ENCODE results near the gene SLC9C1.

SLC9C1 gene

GRCh38 chr3:112293368-112294321 lies at the start of gene SLC9C1:
Gene SLC9C1 (minus strand): TSS chr3:112294216. CDS start chr3:112286791, 7,425 bp downstream.
- no peak for DNase-seq (ENCODE audit: low read depth in 2 of 3, low spot score in 2 of 3)

GRCh38 chr3:112341386-112341785 lies 47.4 kb upstream of the SLC9C1 start:
- DNase-seq (ENCODE audit: low read depth in 2 of 3, low spot score in 2 of 3): no peak

- DNase-seq (ENCODE audit: low read depth in 2 of 3, low spot score in 2 of 3): no peak
These were observed 45.6 kb upstream of the SLC9C1 start for GRCh38 chr3:112339609-112340008.

DNA sequence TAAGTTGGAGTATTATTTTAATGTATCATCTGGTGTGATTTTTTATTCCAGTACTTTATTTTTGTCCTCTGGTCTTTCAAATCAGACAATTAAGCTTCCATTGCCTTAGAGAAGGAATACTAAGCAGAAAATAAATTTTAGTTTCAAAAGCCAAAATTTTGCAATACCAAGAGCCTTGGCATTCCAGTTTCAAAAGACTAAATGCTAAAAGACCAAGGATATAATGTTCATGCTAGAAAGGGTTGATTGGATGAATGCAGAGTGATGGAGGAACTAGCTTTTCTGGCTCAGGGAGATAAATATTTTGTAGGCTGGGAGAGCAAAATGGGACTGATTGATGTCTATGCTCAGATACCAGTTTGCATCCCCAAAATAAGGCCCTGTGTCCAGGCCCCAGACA lies 45.1 kb upstream of the SLC9C1 start:
- no peak for DNase-seq (ENCODE audit: low read depth in 2 of 3, low spot score in 2 of 3)

DNA sequence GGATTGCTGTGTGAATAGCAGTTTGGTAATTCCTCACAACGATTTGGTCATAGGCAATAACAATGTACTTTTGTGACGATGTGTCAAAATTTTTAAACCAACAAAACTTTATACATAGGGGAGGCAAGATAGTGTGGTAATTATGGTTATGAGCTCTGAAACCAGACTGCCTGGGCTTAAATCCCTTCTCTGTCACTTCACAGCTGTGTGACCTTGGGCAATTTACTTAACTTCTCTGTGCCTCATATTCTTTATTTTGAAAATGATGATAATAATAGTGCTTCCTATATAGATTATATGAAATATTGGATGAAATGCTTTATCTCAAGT lies 44.7 kb upstream of the SLC9C1 start:
- no peak for DNase-seq (ENCODE audit: low read depth in 2 of 3, low spot score in 2 of 3)

GRCh38 chr3:112338021-112338726 lies 44.2 kb upstream of the SLC9C1 start:
- no peak for DNase-seq (ENCODE audit: low read depth in 2 of 3, low spot score in 2 of 3)

DNA sequence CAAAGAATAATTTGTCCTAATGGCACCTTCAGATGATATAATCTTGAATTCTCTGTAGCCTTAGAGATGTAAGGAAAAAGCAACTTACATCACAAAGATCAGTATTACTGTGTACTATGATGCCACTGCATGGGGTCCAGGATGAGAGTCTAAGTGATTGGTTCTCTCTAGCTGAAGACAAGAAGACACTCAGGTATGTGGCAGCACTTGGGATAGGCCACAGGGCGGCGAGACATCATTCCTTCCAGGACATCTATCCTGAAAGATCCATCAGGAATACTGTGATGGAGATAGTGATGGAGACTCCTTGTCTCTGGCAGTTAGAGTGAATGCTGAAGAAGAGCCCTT lies 41.4 kb upstream of the SLC9C1 start:
- DNase-seq (ENCODE audit: low read depth in 2 of 3, low spot score in 2 of 3): no peak

DNA sequence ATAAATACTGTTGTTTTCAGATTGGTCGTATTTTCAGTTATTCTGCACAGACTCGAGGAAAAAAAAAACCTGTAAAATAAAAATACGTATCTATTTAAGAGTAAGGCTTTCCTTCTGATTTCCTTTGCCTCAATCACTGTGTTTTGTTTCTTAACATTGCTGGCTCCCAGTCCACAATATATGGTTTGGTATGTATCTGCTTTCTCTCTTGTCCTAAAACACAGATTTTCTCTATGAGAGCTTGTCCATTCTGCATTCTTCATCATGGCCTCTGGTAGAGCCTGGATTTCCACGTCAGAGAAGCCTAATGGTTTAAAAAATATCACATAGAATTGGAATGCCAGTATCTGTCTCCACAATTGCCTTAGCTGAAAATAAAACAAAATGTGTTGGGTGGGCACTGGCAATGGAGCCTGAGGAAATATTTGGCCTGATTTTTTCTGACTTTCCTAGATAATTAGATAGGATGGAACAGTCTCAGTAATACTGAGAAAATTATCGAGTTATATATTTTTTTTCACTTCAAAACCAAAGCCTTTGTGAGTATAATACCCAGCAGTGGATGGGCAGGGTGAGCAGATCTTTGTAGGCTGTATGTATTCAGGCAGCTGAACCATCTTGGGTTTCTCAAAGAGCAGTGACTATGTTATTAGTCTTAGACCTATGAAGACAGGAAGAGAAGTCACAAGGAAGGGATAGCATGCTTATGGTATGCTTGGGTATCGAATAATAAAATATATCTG lies 40.8 kb upstream of the SLC9C1 start:
- no peak for DNase-seq (ENCODE audit: low read depth in 2 of 3, low spot score in 2 of 3)

DNA sequence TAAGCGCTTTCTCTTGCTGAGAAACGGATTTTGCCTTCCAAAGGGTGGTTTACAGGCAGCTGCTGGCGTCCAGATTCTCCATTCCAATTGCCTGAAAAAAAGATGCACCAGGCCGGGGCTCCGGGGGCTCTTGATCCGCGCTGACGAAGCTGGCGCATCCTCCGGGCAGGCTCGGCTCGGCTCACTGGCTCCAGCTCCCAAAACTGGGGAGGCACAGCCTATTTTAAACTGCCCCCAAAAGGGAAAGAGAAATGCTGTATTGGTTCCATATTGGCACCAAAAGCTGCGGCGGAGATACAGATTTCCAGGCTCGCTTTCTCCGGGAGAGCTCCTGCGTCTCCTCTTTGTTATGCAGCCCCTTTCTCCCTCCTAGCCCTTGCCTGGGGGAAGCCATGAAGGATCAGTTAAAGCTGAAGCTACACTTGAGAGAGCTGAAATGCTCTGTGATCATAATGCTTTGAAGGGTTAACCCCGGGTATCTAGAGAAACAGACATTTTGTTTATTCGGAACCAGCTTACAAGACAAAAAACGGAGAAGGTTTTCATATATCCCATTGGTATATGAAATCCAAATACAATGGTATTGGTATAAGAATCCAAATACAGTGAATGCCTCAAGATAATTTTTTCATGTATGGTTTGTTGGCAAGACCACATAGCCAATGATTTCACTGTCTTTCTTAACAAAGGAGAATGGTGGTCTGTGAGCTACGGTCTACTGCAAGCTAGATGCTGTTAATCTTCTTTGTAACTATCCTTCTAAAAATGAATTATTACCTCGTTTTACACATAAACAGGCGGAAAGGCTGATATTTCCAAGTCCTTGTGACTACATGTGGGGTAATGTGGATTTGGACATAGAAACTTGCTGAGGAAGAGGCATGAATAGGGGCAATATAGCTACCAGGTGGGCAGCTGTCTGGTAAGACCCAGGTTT lies 39.6 kb upstream of the SLC9C1 start:
- DNase-seq (ENCODE audit: low read depth in 2 of 3, low spot score in 2 of 3): peak in 1 of 3 experiments; percentile 17

DNA sequence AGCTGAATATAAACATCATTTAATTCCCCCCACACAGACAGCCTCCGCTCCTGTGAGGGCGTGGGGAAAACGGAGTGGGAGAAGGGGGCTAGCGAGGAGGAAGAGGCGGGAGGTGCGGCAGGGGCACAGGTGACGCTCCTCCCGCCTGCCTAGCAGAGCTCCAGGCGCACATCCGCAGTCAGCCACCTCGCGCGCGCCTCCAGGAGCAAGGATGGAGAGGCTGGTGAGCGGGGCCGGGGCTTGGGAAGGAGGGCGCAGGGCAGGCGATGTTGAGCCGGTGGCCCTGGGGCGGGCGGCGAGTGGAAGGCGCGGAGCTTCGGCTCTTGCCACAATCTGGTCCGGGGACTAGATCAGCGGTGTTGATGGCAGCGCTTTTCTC lies 39.0 kb upstream of the SLC9C1 start, which contains the start of gene CD200:
Gene CD200, plus strand, starts transcription at position 155 of the 379 bp plus-strand sequence. Its CDS starts 57 bp downstream, at position 212.
- DNase-seq (ENCODE audit: low read depth in 2 of 3, low spot score in 2 of 3): peak; percentile 34 to 38 (median 35)

DNA sequence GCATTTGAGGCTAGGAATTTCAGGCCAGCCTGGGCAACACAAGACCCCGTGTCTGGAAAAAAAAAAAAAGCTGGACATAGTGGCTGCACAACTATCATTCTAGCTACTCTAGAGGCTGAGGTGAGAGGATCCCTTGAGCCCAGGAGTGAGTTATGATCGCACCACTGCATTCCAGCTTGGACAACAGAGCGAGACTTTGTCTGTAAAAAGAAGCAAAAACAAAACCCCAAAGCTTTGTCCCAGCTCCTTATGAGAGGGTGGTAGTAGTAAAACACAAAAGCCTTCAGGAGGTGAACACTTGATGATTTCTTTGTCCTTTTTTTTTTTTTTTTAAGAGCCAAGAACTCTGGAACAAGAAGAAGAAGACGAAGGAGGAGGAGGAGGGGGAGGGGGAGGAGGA lies 37.8 kb upstream of the SLC9C1 start:
- DNase-seq (ENCODE audit: low read depth in 2 of 3, low spot score in 2 of 3): no peak

DNA sequence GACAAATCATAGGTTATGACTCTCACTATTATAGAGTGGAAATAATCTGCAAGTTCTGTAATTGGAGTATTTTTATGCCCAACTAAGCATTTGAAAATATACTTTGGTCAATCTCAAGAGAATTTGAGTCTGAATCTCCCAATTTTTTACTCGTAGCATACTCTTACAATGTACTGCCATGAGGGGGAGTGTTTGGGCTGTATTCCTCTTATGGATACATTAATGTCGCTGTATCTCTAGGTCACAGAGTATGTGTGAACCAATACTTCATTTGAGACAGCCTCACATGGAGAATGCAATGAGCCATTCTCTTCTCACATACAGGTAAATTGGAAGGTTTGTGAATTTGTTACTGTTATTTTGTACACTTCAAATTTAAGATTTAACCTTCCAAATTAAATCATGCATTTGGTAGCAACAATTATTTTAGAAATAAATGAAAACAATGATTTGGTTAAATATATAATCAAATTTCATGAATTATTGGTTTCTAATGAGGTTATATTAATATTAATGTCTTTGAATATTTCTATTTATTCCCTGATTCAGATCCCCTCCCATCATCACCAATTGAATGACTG lies 33.4 kb upstream of the SLC9C1 start:
- DNase-seq (ENCODE audit: low read depth in 2 of 3, low spot score in 2 of 3): no peak

GRCh38 chr3:112321867-112322652 lies 28.0 kb upstream of the SLC9C1 start:
- no peak for DNase-seq (ENCODE audit: low read depth in 2 of 3, low spot score in 2 of 3)

- no peak for DNase-seq (ENCODE audit: low read depth in 2 of 3, low spot score in 2 of 3)
These were observed 26.7 kb upstream of the SLC9C1 start for GRCh38 chr3:112320691-112321090.

DNA sequence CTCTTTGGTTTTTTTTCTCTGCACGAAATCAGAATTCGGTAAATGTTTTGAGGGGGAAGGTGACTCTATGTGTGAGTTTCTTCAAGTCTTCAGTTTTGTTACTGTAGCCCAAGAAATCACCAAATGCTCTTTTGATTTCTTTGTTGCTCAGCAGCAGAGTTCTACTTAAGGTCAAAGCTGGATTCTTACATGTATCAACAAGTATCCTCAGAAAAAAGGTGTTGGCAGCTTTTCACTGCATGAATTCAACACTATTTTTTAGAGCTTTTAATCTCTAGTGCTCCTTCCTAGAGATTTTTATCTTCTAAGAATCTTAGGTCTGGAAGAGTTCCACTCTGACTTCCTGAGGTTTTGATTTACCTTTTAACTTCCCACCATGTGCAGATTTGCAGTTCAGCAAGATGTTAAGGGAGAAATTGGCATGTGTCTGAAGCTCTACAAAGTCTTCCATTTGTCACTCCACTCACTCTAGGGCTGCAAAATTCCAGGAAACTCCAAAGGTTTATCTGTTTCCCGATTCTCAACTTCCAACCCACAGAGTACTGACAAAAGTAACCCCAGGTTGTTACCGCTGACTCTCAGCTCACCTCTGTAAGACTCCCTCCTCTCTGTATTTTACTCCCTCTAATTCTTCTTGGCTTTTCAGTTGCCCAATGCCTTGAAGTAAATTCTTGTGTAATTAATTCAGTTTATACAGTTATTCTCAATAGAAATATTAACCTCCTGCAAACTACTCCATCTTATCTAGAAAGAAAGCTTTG lies 25.7 kb upstream of the SLC9C1 start:
- DNase-seq (ENCODE audit: low read depth in 2 of 3, low spot score in 2 of 3): no peak

GRCh38 chr3:112315791-112316190 lies 21.8 kb upstream of the SLC9C1 start:
- no peak for DNase-seq (ENCODE audit: low read depth in 2 of 3, low spot score in 2 of 3)

DNA sequence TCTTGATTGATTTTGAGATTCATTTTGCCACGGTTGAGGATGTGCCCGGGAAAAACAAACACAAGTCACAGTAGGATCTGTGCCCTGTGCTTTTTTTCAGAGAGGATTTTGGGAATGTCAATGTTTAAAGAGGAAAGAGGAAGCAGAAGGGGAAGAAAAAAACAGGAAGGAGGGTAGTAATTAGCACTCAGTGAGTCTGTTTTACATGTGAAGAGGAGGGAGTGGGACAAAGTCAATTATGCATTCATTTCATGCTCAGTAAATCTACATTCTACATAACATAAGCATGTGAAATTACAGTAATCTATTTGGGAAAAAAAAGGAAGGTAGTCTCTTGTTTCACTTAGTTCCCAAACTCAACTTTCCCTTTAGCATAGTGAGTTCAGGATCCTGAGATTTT lies 20.6 kb upstream of the SLC9C1 start:
- DNase-seq (ENCODE audit: low read depth in 2 of 3, low spot score in 2 of 3): no peak

DNA sequence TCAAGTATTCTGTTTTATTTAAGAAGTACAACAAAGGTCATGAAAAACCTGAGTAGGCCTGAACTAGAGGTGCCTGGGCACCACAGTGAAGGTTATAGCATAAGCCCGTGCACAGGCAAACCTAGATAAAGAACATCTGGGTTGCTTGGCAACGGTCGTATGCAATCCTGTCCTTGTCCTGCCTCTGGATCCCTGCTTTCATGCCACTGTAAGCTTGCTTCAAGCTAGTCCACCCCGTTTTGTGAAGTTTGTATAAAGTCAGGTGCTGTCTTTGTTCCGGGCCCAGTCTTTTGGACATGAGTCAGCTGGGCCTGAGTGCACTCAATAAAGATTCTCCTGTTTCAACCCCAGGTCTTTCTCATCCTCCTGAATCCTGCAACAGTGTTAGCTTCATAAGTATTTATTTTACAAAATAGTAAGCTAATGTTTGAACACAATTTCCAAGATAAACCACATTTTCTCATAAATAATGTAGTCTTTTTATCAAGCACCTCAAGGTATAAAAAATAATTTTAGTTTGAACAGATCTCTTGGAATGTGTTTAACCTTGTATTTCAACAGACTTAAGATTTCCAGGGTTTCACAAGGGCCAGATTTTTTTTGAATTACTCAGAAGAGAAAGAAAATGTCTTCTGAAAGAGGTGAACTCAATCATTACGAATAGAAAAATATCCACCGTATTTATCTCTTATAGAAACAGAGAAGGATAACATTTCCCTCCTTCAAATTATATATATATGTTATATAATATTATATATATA lies 14.3 kb upstream of the SLC9C1 start:
- DNase-seq (ENCODE audit: low read depth in 2 of 3, low spot score in 2 of 3): no peak
